Fibroblast of villous mesenchyme (primary cell): ENCODE results near the gene EIF4G3. TPM values are rescaled to one million over a fixed set of nuclear protein-coding genes. Genes with fewer than 3 reads are reported as not detected.
"Not testable (repeated sequence)": the region's sequence is repeated elsewhere in the genome, so short reads cannot be mapped to it uniquely, and the experiment has no call there.

ENCODE experiments used
- DNase-seq: peaks from one replicate; pipeline ENCODE4 v3.0.0-alpha.2; 2010; ENCODE audit warnings: low read depth
- H3K4me3 ChIP-seq: 2 replicates; pipeline ENCODE4 v1.5.1; 2011; ENCODE audit warnings: low read depth, mild to moderate bottlenecking, low read length
- total RNA-seq: library from RNA; depleted of rRNA; stranded (reverse); fragments of >200 nt; gene quantifications from 2 replicates; pipeline ENCODE4 v1.2.3, GENCODE V29; 2012
- TF ChIP-seq, protein P1 (sequence below): IDR thresholded peaks from 2 replicates; pipeline ENCODE4 v1.5.1; 2012; ENCODE audit warnings: low read depth, mild to moderate bottlenecking, low read length; ENCODE audit not compliant: insufficient read depth

Gene EIF4G3
- total RNA-seq, 1 donor: 66.5 TPM

DNA sequence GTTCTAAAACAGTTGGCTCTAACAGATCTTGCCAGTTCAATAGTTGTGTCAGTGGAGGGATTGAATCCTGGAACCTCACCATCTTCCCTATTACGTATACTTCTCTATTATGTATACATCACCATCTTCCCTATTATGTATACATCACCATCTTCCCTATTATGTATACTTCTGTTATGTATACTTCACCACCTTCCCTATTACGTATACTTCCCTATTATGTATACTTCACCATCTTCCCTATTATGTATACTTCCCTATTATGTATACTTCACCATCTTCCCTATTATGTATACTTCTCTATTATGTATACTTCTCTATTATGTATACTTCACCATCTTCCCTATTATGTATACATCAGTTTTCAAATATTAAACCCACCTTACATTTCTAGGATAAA is 355.2 kb downstream of the EIF4G3 start:
- TF ChIP-seq, protein P1, sequence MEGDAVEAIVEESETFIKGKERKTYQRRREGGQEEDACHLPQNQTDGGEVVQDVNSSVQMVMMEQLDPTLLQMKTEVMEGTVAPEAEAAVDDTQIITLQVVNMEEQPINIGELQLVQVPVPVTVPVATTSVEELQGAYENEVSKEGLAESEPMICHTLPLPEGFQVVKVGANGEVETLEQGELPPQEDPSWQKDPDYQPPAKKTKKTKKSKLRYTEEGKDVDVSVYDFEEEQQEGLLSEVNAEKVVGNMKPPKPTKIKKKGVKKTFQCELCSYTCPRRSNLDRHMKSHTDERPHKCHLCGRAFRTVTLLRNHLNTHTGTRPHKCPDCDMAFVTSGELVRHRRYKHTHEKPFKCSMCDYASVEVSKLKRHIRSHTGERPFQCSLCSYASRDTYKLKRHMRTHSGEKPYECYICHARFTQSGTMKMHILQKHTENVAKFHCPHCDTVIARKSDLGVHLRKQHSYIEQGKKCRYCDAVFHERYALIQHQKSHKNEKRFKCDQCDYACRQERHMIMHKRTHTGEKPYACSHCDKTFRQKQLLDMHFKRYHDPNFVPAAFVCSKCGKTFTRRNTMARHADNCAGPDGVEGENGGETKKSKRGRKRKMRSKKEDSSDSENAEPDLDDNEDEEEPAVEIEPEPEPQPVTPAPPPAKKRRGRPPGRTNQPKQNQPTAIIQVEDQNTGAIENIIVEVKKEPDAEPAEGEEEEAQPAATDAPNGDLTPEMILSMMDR: no peak
- H3K4me3 ChIP-seq: no peak overlapping the region
- DNase-seq: no peak

DNA sequence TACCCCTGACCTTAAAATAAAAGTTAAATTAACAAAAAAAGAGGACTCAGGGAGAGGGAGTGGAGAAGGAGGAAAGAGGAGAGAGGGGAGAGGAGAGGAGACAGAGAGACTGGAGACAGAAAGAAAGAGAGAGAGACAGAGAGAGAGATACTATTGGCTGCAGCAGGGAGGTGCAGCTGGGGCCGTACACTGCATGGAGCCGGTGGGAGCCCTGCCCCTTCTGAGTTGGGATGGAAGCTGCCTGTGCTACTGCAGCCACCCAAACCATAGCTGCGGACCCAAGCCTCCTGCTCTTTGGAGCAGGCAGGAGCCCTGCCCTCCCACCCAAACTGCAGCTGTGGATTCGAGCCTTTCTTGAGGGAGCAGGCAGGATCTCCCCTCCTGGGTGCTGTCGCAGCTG is 356.9 kb downstream of the EIF4G3 start:
- DNase-seq: no peak
- H3K4me3 ChIP-seq: no peak overlapping the region
- TF ChIP-seq, protein P1: no peak

DNA sequence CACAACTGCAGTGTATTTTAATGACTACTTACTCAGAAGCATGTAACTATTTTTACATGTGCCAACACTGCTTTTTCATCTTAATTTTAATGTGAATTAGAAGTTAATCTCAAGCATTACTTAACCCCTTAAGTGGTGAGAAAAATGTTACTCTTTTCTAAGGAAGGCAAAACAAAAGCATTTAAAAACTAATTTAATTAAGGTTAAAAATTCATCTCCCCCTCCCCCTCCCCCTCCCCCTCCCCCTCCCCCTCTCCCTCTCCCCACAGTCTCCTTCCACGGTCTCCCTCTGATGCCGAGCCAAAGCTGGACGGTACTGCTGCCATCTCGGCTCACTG is 362.2 kb downstream of the EIF4G3 start:
- TF ChIP-seq, protein P1: no peak
- DNase-seq: no peak
- no peak overlapping the region for H3K4me3 ChIP-seq

DNA sequence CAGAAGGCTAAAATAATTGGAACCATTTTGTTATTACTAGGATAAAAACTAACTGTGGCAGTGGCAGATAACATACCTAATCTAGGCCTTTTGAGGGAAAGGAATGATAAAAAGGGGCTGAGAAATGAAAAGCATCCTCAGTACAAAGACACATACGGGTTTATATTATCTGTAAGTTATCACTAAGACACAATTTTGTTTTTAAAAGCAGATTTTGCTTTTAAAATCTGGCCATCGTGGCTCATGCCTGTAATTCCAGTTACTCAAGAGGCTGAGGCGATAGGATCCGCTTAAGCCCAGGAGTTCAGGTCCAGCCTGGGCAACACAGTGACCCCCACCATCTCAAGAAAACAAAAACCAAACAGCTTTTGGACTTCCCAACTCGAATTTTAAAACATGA is 364.8 kb downstream of the EIF4G3 start:
- no peak for DNase-seq
- H3K4me3 ChIP-seq: no peak overlapping the region
- TF ChIP-seq, protein P1: no peak

DNA sequence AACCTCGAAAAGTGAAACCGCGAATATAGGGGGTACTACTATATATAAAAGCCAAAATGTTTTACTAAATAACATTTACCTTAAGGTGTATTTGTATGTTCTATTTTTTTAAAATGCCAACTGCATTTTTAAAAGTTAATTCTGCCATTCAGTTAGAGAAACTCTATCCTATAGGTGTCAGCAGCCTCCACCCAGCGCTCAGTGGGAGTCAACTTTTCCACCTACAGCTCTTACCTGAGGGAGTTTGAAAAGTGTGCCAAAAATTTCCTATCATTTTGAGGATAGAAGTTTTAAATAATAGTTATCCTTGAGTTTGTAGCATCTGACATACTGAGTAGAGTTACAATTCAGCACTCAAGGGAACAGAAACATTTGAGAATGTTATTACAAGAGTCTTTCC is 383.5 kb downstream of the EIF4G3 start:
- TF ChIP-seq, protein P1: no peak
- H3K4me3 ChIP-seq: no peak overlapping the region
- DNase-seq: no peak

DNA sequence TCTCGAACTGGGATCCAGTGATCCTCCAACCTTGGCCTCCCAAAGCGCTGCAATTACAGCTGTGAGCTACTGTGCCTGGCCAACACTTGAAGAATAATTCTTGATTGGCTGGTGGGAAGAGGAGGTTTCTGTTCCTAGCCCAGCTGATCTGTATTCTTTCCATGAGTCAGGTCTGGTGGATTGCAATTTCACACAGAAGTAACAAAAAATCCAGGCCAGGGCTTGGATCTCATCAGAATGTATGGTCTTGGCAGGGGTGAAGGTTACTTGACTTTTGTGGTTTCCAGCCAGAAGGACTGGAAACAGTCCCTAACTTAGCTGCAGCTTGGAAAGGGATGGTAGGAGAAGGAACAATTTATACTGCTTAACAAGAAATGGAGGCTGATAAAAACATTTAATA is 384.5 kb downstream of the EIF4G3 start:
- peak; percentile 89 for DNase-seq

DNA sequence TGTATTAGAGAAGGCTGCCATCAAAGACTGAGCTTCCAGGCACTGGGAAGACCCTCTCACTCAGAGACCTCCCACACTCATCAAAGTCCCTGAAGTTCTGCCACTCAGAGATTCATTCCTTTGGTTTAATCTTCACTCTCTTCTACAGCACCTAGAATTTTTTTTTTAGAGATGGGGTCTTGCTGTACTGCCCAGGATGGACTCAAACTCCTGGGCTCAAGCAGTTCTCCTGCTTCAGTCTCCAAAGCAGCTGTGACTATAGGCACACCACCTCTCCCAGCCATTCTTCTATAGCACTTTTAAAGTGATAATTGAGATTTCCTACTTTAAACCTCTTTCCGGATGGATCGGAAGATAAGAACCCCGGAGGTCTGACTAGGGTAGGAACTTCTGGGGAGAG is 385.9 kb downstream of the EIF4G3 start:
- DNase-seq: no peak
- H3K4me3 ChIP-seq: no peak overlapping the region
- TF ChIP-seq, protein P1: no peak

More for the DNA sequence above, 384.5 kb downstream of the EIF4G3 start:
- no peak overlapping the region for H3K4me3 ChIP-seq
- TF ChIP-seq, protein P1: no peak

DNA sequence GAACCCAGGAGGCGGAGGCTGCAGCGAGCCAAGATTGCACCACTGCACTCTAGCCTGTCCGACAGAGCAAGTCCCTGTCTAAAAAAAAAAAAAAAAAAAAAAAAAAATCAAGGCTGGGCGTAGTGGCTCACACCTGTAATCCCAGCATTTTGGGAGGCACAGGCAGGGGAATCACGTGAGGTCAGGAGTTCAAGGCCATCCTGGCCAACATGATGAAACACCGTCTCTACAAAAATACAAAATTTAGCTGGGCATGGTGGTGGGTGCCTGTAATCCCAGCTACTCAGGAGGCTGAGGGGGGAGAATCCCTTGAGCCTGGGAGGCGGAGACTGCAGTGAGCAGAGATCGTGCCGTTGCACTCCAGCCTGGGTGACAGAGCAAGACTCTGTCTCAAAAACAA is 387.1 kb downstream of the EIF4G3 start:
- not testable (repeated sequence) for DNase-seq, H3K4me3 ChIP-seq
